ENCODE results near the gene IL32.

Gene IL32

GRCh38 chr16:3089717-3090592, 24.5 kb downstream of the IL32 start:
- no peak overlapping the region for H3K4me3 ChIP-seq (ENCODE audit: low read length)
- no peak for DNase-seq (ENCODE audit: low read depth)
- TF ChIP-seq CTCF (IDR thresholded peaks at IDR 0.05; ENCODE audit: insufficient read depth, low read depth, low read length, missing control alignments) = no peak

- no peak overlapping the region for H3K4me3 ChIP-seq (ENCODE audit: low read length)
- no peak for TF ChIP-seq CTCF (IDR thresholded peaks at IDR 0.05; ENCODE audit: insufficient read depth, low read depth, low read length, missing control alignments)
- no peak for DNase-seq (ENCODE audit: low read depth)
Measured at GRCh38 chr16:3091551-3091950, 26.1 kb downstream of the IL32 start.

- no peak for DNase-seq (ENCODE audit: low read depth)
- no peak for TF ChIP-seq CTCF (IDR thresholded peaks at IDR 0.05; ENCODE audit: insufficient read depth, low read depth, low read length, missing control alignments)
Measured at GRCh38 chr16:3092501-3092941, 27.1 kb downstream of the IL32 start.

GRCh38 chr16:3094289-3095027, 29.0 kb downstream of the IL32 start:
- peak; percentile 59 for TF ChIP-seq CTCF (IDR thresholded peaks at IDR 0.05; ENCODE audit: insufficient read depth, low read depth, low read length, missing control alignments)
- no peak overlapping the region for H3K4me3 ChIP-seq (ENCODE audit: low read length)
- DNase-seq (ENCODE audit: low read depth) = peak; percentile 61

More at GRCh38 chr16:3092501-3092941, 27.1 kb downstream of the IL32 start:
- H3K4me3 ChIP-seq (ENCODE audit: low read length) = no peak overlapping the region

GRCh38 chr16:3095869-3096268, 30.4 kb downstream of the IL32 start:
- TF ChIP-seq CTCF (IDR thresholded peaks at IDR 0.05; ENCODE audit: insufficient read depth, low read depth, low read length, missing control alignments) = no peak

GRCh38 chr16:3096362-3096761, 30.9 kb downstream of the IL32 start:
- peak; percentile 26 for DNase-seq (ENCODE audit: low read depth)
- no peak for TF ChIP-seq CTCF (IDR thresholded peaks at IDR 0.05; ENCODE audit: insufficient read depth, low read depth, low read length, missing control alignments)
- no peak overlapping the region for H3K4me3 ChIP-seq (ENCODE audit: low read length)

More at GRCh38 chr16:3095869-3096268, 30.4 kb downstream of the IL32 start:
- H3K4me3 ChIP-seq (ENCODE audit: low read length) = no peak overlapping the region
- no peak for DNase-seq (ENCODE audit: low read depth)

Measured in epithelial cell of esophagus (primary cell).